Amygdala (tissue), 56 donors: ENCODE results near the gene PCDHB11.
"Not testable (repeated sequence)": the region's sequence is repeated elsewhere in the genome, so short reads cannot be mapped to it uniquely, and the experiment has no call there.

Experiments used
- DNase-seq, 56 donors: peaks; one replicate each; lab custom pipeline; 2025; lab: John Stamatoyannopoulos, UW

PCDHB11 gene

DNA sequence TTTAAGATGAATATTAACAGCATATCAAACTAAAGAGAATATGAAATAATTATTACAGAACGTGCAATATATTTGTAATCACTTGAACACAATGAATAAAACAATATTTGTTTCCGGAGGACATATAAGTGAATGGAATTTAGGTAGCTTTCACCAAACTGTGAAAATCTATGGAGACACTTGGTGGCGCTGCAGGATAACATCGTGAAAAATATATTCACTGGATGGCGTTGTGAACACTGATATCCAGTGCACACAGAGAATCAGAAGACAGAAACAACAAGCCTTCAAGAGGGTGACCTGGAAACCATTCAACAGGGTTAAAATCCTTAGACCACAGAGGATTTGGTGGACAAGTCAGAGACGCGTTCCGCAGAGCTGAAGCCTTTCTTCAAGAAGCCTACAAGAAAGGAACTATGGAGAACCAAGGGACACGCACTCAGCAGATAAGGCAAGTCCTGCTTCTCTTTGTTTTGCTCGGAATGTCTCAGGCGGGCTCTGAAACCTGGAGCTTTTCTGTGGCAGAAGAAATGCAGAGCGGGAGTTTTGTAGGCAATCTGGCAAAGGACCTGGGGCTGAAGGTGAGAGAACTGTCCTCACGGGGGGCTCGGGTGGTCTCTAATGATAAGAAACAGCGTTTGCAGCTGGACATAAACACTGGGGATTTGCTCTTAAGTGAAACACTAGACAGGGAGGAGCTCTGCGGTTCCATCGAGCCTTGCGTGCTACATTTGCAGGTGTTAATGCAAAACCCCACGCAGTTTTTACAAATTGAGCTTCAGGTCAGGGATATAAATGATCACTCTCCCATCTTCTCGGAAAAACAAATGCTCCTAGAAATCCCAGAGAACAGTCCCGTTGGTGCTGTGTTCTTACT lies at the start of gene PCDHB11:
Gene PCDHB11 (plus strand): TSS at position 269 of the 877 bp plus-strand sequence. CDS start 148 bp downstream, at position 417.
- no peak for DNase-seq

GRCh38 chr5:141149812-141150211 lies 49.6 kb upstream of the PCDHB11 start, which contains the start of gene PCDHB6:
Gene PCDHB6, plus strand, starts transcription at chr5:141150057. Its CDS starts 201 bp downstream, at chr5:141150258.
- DNase-seq = peak in 1 of 56 donors; percentile 5

DNA sequence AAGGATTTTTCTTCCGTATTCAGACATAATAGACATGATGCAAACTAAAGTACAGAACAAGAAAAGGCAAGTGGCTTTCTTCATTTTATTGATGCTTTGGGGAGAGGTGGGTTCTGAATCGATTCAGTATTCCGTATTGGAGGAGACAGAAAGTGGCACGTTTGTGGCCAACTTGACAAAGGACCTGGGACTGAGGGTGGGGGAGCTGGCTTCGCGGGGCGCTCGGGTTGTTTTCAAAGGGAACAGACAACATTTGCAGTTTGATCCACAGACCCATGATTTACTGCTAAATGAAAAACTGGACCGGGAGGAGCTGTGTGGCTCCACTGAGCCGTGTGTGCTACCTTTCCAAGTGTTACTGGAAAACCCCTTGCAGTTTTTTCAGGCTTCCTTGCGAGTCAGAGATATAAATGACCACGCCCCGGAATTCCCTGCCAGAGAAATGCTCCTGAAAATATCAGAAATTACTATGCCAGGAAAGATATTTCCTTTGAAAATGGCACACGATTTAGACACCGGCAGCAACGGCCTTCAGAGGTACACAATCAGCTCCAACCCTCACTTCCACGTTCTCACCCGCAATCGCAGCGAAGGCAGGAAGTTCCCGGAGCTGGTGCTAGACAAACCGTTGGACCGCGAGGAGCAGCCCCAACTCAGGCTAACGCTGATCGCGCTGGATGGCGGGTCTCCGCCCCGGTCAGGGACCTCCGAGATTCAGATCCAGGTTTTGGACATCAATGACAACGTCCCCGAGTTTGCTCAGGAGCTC lies 49.0 kb upstream of the PCDHB11 start:
- no peak for DNase-seq

- DNase-seq = no peak
Measured at GRCh38 chr5:141150993-141151325, 48.5 kb upstream of the PCDHB11 start.

- not testable (repeated sequence) for DNase-seq
Measured at GRCh38 chr5:141151632-141152031, 47.8 kb upstream of the PCDHB11 start.

DNA sequence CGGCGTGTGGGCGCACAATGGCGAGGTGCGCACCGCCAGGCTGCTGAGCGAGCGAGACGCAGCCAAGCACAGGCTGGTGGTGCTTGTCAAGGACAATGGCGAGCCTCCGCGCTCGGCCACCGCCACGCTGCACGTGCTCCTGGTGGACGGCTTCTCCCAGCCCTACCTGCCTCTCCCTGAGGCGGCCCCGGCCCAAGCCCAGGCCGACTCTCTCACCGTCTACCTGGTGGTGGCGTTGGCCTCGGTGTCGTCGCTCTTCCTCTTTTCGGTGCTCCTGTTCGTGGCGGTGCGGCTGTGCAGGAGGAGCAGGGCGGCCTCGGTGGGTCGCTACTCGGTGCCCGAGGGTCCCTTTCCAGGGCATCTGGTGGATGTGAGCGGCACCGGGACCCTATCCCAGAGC lies 47.3 kb upstream of the PCDHB11 start:
- DNase-seq = not testable (repeated sequence)

DNA sequence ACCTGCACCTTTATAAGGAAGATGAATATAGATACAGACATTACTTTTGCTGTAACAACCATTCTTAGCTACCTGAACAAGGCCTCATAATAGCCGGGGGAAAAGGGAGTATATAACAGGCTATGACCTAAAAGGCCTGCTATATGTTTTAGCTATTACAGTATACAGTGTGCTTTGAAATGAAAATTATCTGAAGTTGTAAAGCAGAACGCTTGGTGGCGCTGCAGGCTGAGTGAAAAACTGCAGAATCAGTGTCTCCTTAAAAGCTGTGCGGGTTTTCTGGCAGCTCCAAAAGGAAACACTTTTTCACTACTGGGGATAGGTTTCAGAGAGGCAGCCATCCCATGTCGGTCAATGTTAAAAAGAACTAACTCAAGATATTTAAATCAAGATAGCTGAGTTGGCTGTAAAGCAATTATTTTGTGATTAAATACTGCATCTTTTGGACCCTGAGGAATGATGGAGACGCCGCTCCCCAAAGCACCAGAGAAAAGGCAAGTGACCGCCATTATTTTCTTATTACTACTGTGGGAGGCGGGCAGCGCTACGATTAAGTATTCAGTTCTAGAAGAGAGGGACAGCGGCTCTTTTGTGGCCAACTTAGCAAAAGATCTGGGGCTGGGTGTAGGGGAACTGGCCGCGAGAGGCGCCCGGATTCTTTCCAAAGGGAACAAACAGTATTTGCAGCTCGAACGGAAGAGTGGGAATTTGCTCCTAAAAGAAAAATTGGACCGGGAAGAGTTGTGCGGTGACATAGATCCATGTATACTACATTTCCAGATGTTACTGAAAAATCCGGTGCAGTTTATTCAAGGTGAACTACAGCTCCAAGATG lies 43.7 kb upstream of the PCDHB11 start:
- peak in 1 of 56 donors; percentile 9 for DNase-seq

GRCh38 chr5:141157356-141157755 lies 42.1 kb upstream of the PCDHB11 start:
- not testable (repeated sequence) for DNase-seq

- DNase-seq = not testable (repeated sequence)
Measured at GRCh38 chr5:141157901-141158300, 41.5 kb upstream of the PCDHB11 start.

- peak in 4 of 56 donors; percentile 3 to 19 (median 13) for DNase-seq
Measured at GRCh38 chr5:141172381-141173204, 26.8 kb upstream of the PCDHB11 start, which contains the start of gene PCDHB7. Gene PCDHB7, plus strand, starts transcription at chr5:141172644. Its CDS starts 192 bp downstream, at chr5:141172836.

GRCh38 chr5:141174291-141175104 lies 24.9 kb upstream of the PCDHB11 start:
- not testable (repeated sequence) for DNase-seq

GRCh38 chr5:141175933-141176332 lies 23.5 kb upstream of the PCDHB11 start:
- no peak for DNase-seq

DNA sequence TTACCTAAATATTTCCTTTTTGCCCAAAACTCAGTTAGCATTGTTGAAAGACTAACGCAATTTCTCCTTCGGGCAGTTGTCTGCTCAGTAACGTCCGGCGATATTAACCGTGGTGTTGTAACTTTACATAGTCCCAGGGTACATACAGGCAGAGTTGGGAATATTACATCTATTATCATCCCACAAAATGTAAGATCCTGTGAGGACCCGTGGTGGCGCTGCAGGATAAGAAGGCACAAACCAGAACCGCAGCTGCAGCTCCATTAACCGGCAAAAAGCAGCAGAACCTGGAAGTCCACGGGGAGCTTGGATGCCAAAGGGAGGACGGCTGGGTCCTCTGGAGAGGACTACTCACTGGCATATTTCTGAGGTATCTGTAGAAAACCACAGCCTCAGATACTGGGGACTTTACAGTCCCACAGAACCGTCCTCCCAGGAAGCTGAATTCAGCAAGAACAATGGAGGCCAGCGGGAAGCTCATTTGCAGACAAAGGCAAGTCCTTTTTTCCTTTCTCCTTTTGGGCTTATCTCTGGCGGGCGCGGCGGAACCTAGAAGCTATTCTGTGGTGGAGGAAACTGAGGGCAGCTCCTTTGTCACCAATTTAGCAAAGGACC lies 21.7 kb upstream of the PCDHB11 start, which contains the start of gene PCDHB8:
Gene PCDHB8 (plus strand): TSS at position 214 of the 615 bp plus-strand sequence. CDS start 245 bp downstream, at position 459.
- DNase-seq = not testable (repeated sequence)

- DNase-seq = not testable (repeated sequence)
Measured at GRCh38 chr5:141179371-141179770, 20.1 kb upstream of the PCDHB11 start.

GRCh38 chr5:141179876-141180275 lies 19.6 kb upstream of the PCDHB11 start:
- DNase-seq = not testable (repeated sequence)

- no peak for DNase-seq
Measured at GRCh38 chr5:141180313-141180712, 19.1 kb upstream of the PCDHB11 start.

GRCh38 chr5:141182248-141182647 lies 17.2 kb upstream of the PCDHB11 start, which contains the start of gene PCDHB16:
Gene PCDHB16, plus strand, starts transcription at chr5:141182387. Its CDS starts 173 bp downstream, at chr5:141182560.
- DNase-seq = peak in 15 of 56 donors; percentile 3 to 53 (median 29)
